ENCODE results near the gene ARMC5.

ARMC5 gene

GRCh38 chr16:31421587-31421986 lies 37.7 kb upstream of the ARMC5 start:
- no peak overlapping the region for H3K4me3 ChIP-seq (ENCODE audit: low read depth, low read length)
- no peak overlapping the region for H3K27ac ChIP-seq (ENCODE audit: low read depth, low read length)
- H3K9ac ChIP-seq (ENCODE audit: low read length): no peak overlapping the region
- no peaks in the 10 kb centered on the region for H3K4me1 ChIP-seq (ENCODE audit: control insufficient read depth, insufficient read depth, low read length)
- no peaks in the 10 kb centered on the region for H3K9me3 ChIP-seq (ENCODE audit: control insufficient read depth, insufficient read depth, low read depth, low read length)
- H3K36me3 ChIP-seq (ENCODE audit: control insufficient read depth, insufficient read depth, low read length): no peaks in the 10 kb centered on the region
- peaks cover 18% of the 10 kb centered on the region for H3K27me3 ChIP-seq (ENCODE audit: control insufficient read depth, insufficient read depth, low read length)

GRCh38 chr16:31423241-31423640 lies 36.1 kb upstream of the ARMC5 start:
- Histone ChIP-seq H3K4me3 (ENCODE audit: low read depth, low read length) (no peak overlapping the region), H3K4me1 (ENCODE audit: control insufficient read depth, insufficient read depth, low read length) (no peaks in the 10 kb centered on the region), H3K27me3 (ENCODE audit: control insufficient read depth, insufficient read depth, low read length) (peaks cover 29% of the 10 kb centered on the region), H3K27ac (ENCODE audit: low read depth, low read length) (no peak overlapping the region), H3K9me3 (ENCODE audit: control insufficient read depth, insufficient read depth, low read depth, low read length) (no peaks in the 10 kb centered on the region), H3K36me3 (ENCODE audit: control insufficient read depth, insufficient read depth, low read length) (no peaks in the 10 kb centered on the region), H3K9ac (ENCODE audit: low read length) (no peak overlapping the region)

GRCh38 chr16:31423801-31424200 lies 35.5 kb upstream of the ARMC5 start:
- H3K4me1 ChIP-seq (ENCODE audit: control insufficient read depth, insufficient read depth, low read length): no peaks in the 10 kb centered on the region
- H3K4me3 ChIP-seq (ENCODE audit: low read depth, low read length): no peak overlapping the region
- no peaks in the 10 kb centered on the region for H3K36me3 ChIP-seq (ENCODE audit: control insufficient read depth, insufficient read depth, low read length)
- H3K27ac ChIP-seq (ENCODE audit: low read depth, low read length): no peak overlapping the region
- H3K27me3 ChIP-seq (ENCODE audit: control insufficient read depth, insufficient read depth, low read length): peaks cover 34% of the 10 kb centered on the region
- no peaks in the 10 kb centered on the region for H3K9me3 ChIP-seq (ENCODE audit: control insufficient read depth, insufficient read depth, low read depth, low read length)
- H3K9ac ChIP-seq (ENCODE audit: low read length): no peak overlapping the region

- Histone ChIP-seq H3K4me3 (ENCODE audit: low read depth, low read length) (no peak overlapping the region; the same call in 1 of the 2 replicates), H3K9ac (ENCODE audit: low read length) (no peak overlapping the region), H3K9me3 (ENCODE audit: control insufficient read depth, insufficient read depth, low read depth, low read length) (no peaks in the 10 kb centered on the region), H3K27ac (ENCODE audit: low read depth, low read length) (no peak overlapping the region), H3K27me3 (ENCODE audit: control insufficient read depth, insufficient read depth, low read length) (peaks cover 34% of the 10 kb centered on the region), H3K36me3 (ENCODE audit: control insufficient read depth, insufficient read depth, low read length) (no peaks in the 10 kb centered on the region), H3K4me1 (ENCODE audit: control insufficient read depth, insufficient read depth, low read length) (peaks cover 8% of the 10 kb centered on the region; the same call in 1 of the 2 replicates)
Observed at GRCh38 chr16:31427441-31428278, 31.6 kb upstream of the ARMC5 start.

- no peak within 1 kb of the TSS; the same call in 1 of the 2 replicates for H3K4me3 ChIP-seq (ENCODE audit: low read depth, low read length)
Observed at GRCh38 chr16:31428279-31428597, 31.1 kb upstream of the ARMC5 start, which contains the start of gene COX6A2. COX6A2 (minus strand) TSS chr16:31428360; CDS start chr16:31428325, 35 bp downstream.

GRCh38 chr16:31428638-31429247 lies 30.6 kb upstream of the ARMC5 start:
- peaks cover 8% of the 10 kb centered on the region; the same call in 1 of the 2 replicates for H3K4me1 ChIP-seq (ENCODE audit: control insufficient read depth, insufficient read depth, low read length)
- H3K9me3 ChIP-seq (ENCODE audit: control insufficient read depth, insufficient read depth, low read depth, low read length): no peaks in the 10 kb centered on the region
- H3K4me3 ChIP-seq (ENCODE audit: low read depth, low read length): no peak overlapping the region
- H3K36me3 ChIP-seq (ENCODE audit: control insufficient read depth, insufficient read depth, low read length): no peaks in the 10 kb centered on the region
- H3K9ac ChIP-seq (ENCODE audit: low read length): no peak overlapping the region
- H3K27me3 ChIP-seq (ENCODE audit: control insufficient read depth, insufficient read depth, low read length): peaks cover 27% of the 10 kb centered on the region; the same call in 1 of the 2 replicates
- no peak overlapping the region for H3K27ac ChIP-seq (ENCODE audit: low read depth, low read length)

More at GRCh38 chr16:31428279-31428597, 31.1 kb upstream of the ARMC5 start, which contains the start of gene COX6A2:
- Histone ChIP-seq H3K27me3 (ENCODE audit: control insufficient read depth, insufficient read depth, low read length) (peaks cover 28% of the 10 kb centered on the region), H3K36me3 (ENCODE audit: control insufficient read depth, insufficient read depth, low read length) (no peaks in the 10 kb centered on the region), H3K4me1 (ENCODE audit: control insufficient read depth, insufficient read depth, low read length) (peaks cover 8% of the 10 kb centered on the region; the same call in 1 of the 2 replicates), H3K27ac (ENCODE audit: low read depth, low read length) (no peak within 1 kb of the TSS), H3K9me3 (ENCODE audit: control insufficient read depth, insufficient read depth, low read depth, low read length) (no peaks in the 10 kb centered on the region), H3K9ac (ENCODE audit: low read length) (no peak within 1 kb of the TSS)

GRCh38 chr16:31429314-31429713 lies 30.0 kb upstream of the ARMC5 start:
- no peak overlapping the region for H3K9ac ChIP-seq (ENCODE audit: low read length)
- H3K27ac ChIP-seq (ENCODE audit: low read depth, low read length): no peak overlapping the region
- no peaks in the 10 kb centered on the region for H3K36me3 ChIP-seq (ENCODE audit: control insufficient read depth, insufficient read depth, low read length)
- H3K4me1 ChIP-seq (ENCODE audit: control insufficient read depth, insufficient read depth, low read length): peaks cover 8% of the 10 kb centered on the region; the same call in 1 of the 2 replicates
- peaks cover 27% of the 10 kb centered on the region; the same call in 1 of the 2 replicates for H3K27me3 ChIP-seq (ENCODE audit: control insufficient read depth, insufficient read depth, low read length)
- H3K4me3 ChIP-seq (ENCODE audit: low read depth, low read length): no peak overlapping the region
- H3K9me3 ChIP-seq (ENCODE audit: control insufficient read depth, insufficient read depth, low read depth, low read length): no peaks in the 10 kb centered on the region

- H3K36me3 ChIP-seq (ENCODE audit: control insufficient read depth, insufficient read depth, low read length): no peaks in the 10 kb centered on the region
- no peaks in the 10 kb centered on the region for H3K9me3 ChIP-seq (ENCODE audit: control insufficient read depth, insufficient read depth, low read depth, low read length)
- H3K4me1 ChIP-seq (ENCODE audit: control insufficient read depth, insufficient read depth, low read length): peaks cover 8% of the 10 kb centered on the region; the same call in 1 of the 2 replicates
- no peak overlapping the region for H3K27ac ChIP-seq (ENCODE audit: low read depth, low read length)
- peaks cover 27% of the 10 kb centered on the region; the same call in 1 of the 2 replicates for H3K27me3 ChIP-seq (ENCODE audit: control insufficient read depth, insufficient read depth, low read length)
- H3K4me3 ChIP-seq (ENCODE audit: low read depth, low read length): no peak overlapping the region
- no peak overlapping the region for H3K9ac ChIP-seq (ENCODE audit: low read length)
Observed at GRCh38 chr16:31429796-31430195, 29.5 kb upstream of the ARMC5 start.

GRCh38 chr16:31430380-31431052 lies 28.8 kb upstream of the ARMC5 start:
- peaks cover 12% of the 10 kb centered on the region for H3K4me1 ChIP-seq (ENCODE audit: control insufficient read depth, insufficient read depth, low read length)
- H3K27me3 ChIP-seq (ENCODE audit: control insufficient read depth, insufficient read depth, low read length): peaks cover 27% of the 10 kb centered on the region; the same call in 1 of the 2 replicates
- no peak overlapping the region for H3K27ac ChIP-seq (ENCODE audit: low read depth, low read length)
- H3K9me3 ChIP-seq (ENCODE audit: control insufficient read depth, insufficient read depth, low read depth, low read length): no peaks in the 10 kb centered on the region
- no peak overlapping the region for H3K4me3 ChIP-seq (ENCODE audit: low read depth, low read length)
- H3K36me3 ChIP-seq (ENCODE audit: control insufficient read depth, insufficient read depth, low read length): no peaks in the 10 kb centered on the region
- no peak overlapping the region for H3K9ac ChIP-seq (ENCODE audit: low read length)

- Histone ChIP-seq H3K4me1 (ENCODE audit: control insufficient read depth, insufficient read depth, low read length) (peaks cover 14% of the 10 kb centered on the region), H3K27ac (ENCODE audit: low read depth, low read length) (no peak overlapping the region), H3K4me3 (ENCODE audit: low read depth, low read length) (no peak overlapping the region), H3K9ac (ENCODE audit: low read length) (no peak overlapping the region), H3K36me3 (ENCODE audit: control insufficient read depth, insufficient read depth, low read length) (no peaks in the 10 kb centered on the region), H3K27me3 (ENCODE audit: control insufficient read depth, insufficient read depth, low read length) (no peaks in the 10 kb centered on the region), H3K9me3 (ENCODE audit: control insufficient read depth, insufficient read depth, low read depth, low read length) (no peaks in the 10 kb centered on the region)
Observed at GRCh38 chr16:31435341-31436220, 23.7 kb upstream of the ARMC5 start.
